Colonic mucosa (tissue), 4 donors: ENCODE results near the gene ZBTB4. TPM values are rescaled to one million over a fixed set of nuclear protein-coding genes. Genes with fewer than 3 reads are reported as not detected.

Experiments used
- DNase-seq: peaks from one replicate; pipeline ENCODE4 v3.0.0-alpha.2; 2020
- H3K27ac ChIP-seq: fragments of 200-600 bp; one replicate; pipeline ENCODE4 v1.8.0; 2021
- H3K27me3 ChIP-seq: fragments of 200-600 bp; one replicate; pipeline ENCODE4 v1.8.0; 2021
- H3K36me3 ChIP-seq: fragments of 200-600 bp; one replicate; pipeline ENCODE4 v1.8.0; 2021
- H3K4me1 ChIP-seq: fragments of 200-600 bp; one replicate; pipeline ENCODE4 v1.8.0; 2021; ENCODE audit warnings: mild to moderate bottlenecking
- H3K4me3 ChIP-seq: fragments of 200-600 bp; one replicate; pipeline ENCODE4 v1.8.0; 2021
- H3K9ac ChIP-seq, 2 donors: one replicate each; pipeline ENCODE4 v1.7.0; 2013; ENCODE audit warnings: control low read depth in 2 of 2, low read depth in 2 of 2, low read length in 2 of 2
- H3K9me3 ChIP-seq: fragments of 200-600 bp; one replicate; pipeline ENCODE4 v1.8.0; 2021
- CTCF ChIP-seq: fragments of 200-600 bp; IDR thresholded peaks from one replicate; pipeline ENCODE4 v1.8.0; 2022; ENCODE audit warnings: antibody characterized with exemption, mild to moderate bottlenecking
- intact Hi-C: fragments of 100-400 bp; cut with DNase I; formaldehyde crosslinking; loops from one replicate; pipeline ENCODE4 v1.14.1; 2022
- total RNA-seq, 2 donors: library from RNA; stranded (reverse); fragmentation: NEBNext Ultra II Directional in 1 of 2; extraction: Animal tissue kit (Norgen Biotek cat#: 25700) in 1 of 2; gene quantifications; one replicate each; pipeline ENCODE4 v1.2.1, GENCODE V29; 2021
- donor health status: healthy.
- donor health status: DM: no; HTN: no; CAD: no.
- donor health status: DM: no; HTN: no; CAD: no.

ZBTB4 gene
- total RNA-seq, 2 donors from 2014 or later = 12.9 to 26.7 TPM

DNA sequence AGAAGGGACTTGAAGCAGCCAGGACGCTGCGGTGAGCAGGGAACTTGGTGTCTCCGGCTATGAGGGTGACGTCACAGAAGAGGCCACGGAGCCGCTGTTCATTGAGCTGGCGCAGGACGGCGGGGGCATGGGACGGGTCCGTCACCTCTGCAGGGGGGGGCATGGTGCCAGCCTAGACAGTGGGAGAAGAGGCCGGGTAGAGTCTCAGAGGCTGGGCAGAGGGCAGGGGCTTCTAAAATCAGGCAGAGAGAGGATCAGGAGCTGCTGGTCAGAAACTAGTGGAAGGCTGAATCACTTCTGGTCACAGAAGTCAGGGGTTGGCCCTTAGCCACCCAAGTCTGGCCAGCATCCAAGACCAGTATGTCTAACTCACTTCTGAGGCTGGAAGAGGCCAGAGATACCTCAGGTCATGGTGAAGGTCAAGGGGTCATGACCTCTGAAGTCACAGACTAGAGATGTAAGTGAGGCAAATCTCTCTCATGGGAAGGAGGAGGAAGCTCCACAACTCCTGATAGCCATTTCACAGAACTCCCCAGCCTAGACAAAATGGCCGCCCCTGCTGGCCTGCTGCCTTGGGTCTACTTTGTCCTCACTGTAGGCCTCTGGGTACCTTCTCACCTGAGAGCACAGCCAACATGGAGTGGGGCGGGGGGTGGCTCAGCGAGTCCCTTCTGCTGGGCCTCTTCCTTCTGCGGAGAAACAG, 12.6 kb downstream of the ZBTB4 start:
- H3K27ac ChIP-seq = peak overlapping the region; percentile 27
- no peak overlapping the region for H3K4me3 ChIP-seq
- no peaks in the 10 kb centered on the region for H3K9me3 ChIP-seq
- no peak for TF ChIP-seq CTCF
- DNase-seq = peak; percentile 36
- no peak overlapping the region for H3K9ac ChIP-seq
- no peaks in the 10 kb centered on the region for H3K27me3 ChIP-seq
- intact Hi-C loops = no loop called here
- H3K36me3 ChIP-seq = no peaks in the 10 kb centered on the region
- H3K4me1 ChIP-seq = no peaks in the 10 kb centered on the region

DNA sequence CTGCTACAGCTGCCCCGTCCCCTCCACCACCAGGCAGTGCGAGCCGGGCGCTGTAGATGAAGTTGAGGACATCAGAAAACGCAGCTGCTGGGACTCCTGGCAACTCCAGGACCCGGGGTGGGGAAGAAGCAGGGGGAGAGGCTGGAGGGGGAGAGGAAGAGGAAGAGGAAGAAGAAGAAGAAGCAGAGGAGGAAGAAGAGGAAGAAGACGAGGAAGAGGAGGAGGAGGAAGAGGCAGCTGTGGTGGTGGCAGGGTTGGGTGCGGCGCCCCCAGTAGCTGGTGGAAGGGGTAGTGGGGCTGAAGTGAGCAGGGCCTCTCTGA, 13.2 kb downstream of the ZBTB4 start:
- Histone ChIP-seq H3K27ac (no peak overlapping the region), H3K36me3 (no peaks in the 10 kb centered on the region)
- DNase-seq = no peak

GRCh38 chr17:7465597-7466275, 13.7 kb downstream of the ZBTB4 start:
- intact Hi-C loops = no loop called here
- Histone ChIP-seq H3K27ac (no peak overlapping the region), H3K27me3 (no peaks in the 10 kb centered on the region), H3K4me3 (no peak overlapping the region), H3K9ac (no peak overlapping the region), H3K9me3 (no peaks in the 10 kb centered on the region), H3K36me3 (no peaks in the 10 kb centered on the region), H3K4me1 (no peaks in the 10 kb centered on the region)
- TF ChIP-seq CTCF = no peak
- DNase-seq = no peak

More for the DNA sequence above, 13.2 kb downstream of the ZBTB4 start:
- intact Hi-C loops = no loop called here
- H3K9me3 ChIP-seq = no peaks in the 10 kb centered on the region
- no peaks in the 10 kb centered on the region for H3K27me3 ChIP-seq
- no peak overlapping the region for H3K4me3 ChIP-seq
- no peaks in the 10 kb centered on the region for H3K4me1 ChIP-seq
- TF ChIP-seq CTCF = no peak
- no peak overlapping the region for H3K9ac ChIP-seq

DNA sequence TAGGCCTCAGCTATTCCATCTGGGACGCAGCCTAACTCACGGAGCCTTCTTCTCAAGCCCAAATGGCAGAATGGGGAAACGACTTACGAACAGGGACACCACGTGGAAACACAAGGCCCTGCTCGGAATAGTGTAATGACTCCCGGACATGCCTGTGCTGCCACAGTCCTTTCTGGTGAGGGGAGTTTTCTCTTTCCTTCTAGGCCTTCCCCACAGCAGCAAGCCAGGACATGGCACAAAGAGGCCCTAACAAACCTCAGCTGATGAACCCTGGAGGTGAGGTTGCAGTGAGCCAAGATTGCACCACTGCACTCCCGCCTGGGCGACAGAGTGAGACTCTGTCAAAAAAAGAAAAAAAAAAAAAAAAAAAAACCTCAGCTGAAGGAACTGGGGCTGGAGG, 15.3 kb downstream of the ZBTB4 start:
- intact Hi-C loops = no loop called here
- H3K4me1 ChIP-seq = no peaks in the 10 kb centered on the region
- no peak overlapping the region for H3K4me3 ChIP-seq
- no peaks in the 10 kb centered on the region for H3K9me3 ChIP-seq
- no peaks in the 10 kb centered on the region for H3K36me3 ChIP-seq
- H3K9ac ChIP-seq = no peak overlapping the region
- no peak for DNase-seq
- TF ChIP-seq CTCF = no peak
- H3K27ac ChIP-seq = no peak overlapping the region
- no peaks in the 10 kb centered on the region for H3K27me3 ChIP-seq

- DNase-seq = no peak
- no peak overlapping the region for H3K4me3 ChIP-seq
- no peaks in the 10 kb centered on the region for H3K4me1 ChIP-seq
- no peaks in the 10 kb centered on the region for H3K9me3 ChIP-seq
- no peak overlapping the region for H3K27ac ChIP-seq
- intact Hi-C loops = no loop called here
- no peak for TF ChIP-seq CTCF
- no peak overlapping the region for H3K9ac ChIP-seq
- H3K27me3 ChIP-seq = no peaks in the 10 kb centered on the region
- H3K36me3 ChIP-seq = no peaks in the 10 kb centered on the region
Measured at GRCh38 chr17:7463372-7463846, 16.0 kb downstream of the ZBTB4 start.
